NCI-H446 (cell line): ENCODE results near the gene ENTPD8.
A peak's percentile ranks its signal among the peaks of the same experiment; 100 is the strongest.
"Not testable (repeated sequence)": the region's sequence is repeated elsewhere in the genome, so short reads cannot be mapped to it uniquely, and the experiment has no call there.

Experiments used
- DNase-seq, 2 experiments: peaks; one replicate each; lab custom pipeline; 2025; lab: John Stamatoyannopoulos, UW

Gene ENTPD8

GRCh38 chr9:137458194-137459151 lies 17.3 kb upstream of the ENTPD8 start:
- DNase-seq = peak; percentile 36 to 66

GRCh38 chr9:137457406-137458193 lies 16.4 kb upstream of the ENTPD8 start:
- no peak for DNase-seq

- DNase-seq = no peak
Measured at GRCh38 chr9:137456864-137457405, 15.8 kb upstream of the ENTPD8 start.

GRCh38 chr9:137456061-137456863 lies 15.1 kb upstream of the ENTPD8 start:
- DNase-seq = no peak

- DNase-seq = no peak
Measured at GRCh38 chr9:137455359-137455991, 14.3 kb upstream of the ENTPD8 start.

- DNase-seq = no peak
Measured at GRCh38 chr9:137454597-137455358, 13.6 kb upstream of the ENTPD8 start.

GRCh38 chr9:137454145-137454596 lies 13.0 kb upstream of the ENTPD8 start:
- no peak for DNase-seq

GRCh38 chr9:137453643-137454081 lies 12.5 kb upstream of the ENTPD8 start:
- DNase-seq = no peak

GRCh38 chr9:137452761-137453642 lies 11.8 kb upstream of the ENTPD8 start:
- DNase-seq = no peak

- no peak for DNase-seq
Measured at GRCh38 chr9:137452006-137452760, 11.0 kb upstream of the ENTPD8 start.

- not testable (repeated sequence) for DNase-seq
Measured at GRCh38 chr9:137451264-137452005, 10.3 kb upstream of the ENTPD8 start.

- not testable (repeated sequence) for DNase-seq
Measured at GRCh38 chr9:137450539-137451222, 9.5 kb upstream of the ENTPD8 start.

GRCh38 chr9:137449931-137450538 lies 8.9 kb upstream of the ENTPD8 start:
- no peak for DNase-seq

- no peak for DNase-seq
Measured at GRCh38 chr9:137449081-137449844, 8.1 kb upstream of the ENTPD8 start.

GRCh38 chr9:137448602-137448962 lies 7.4 kb upstream of the ENTPD8 start:
- no peak for DNase-seq
